GM11168 (cell line): ENCODE results near the gene EIF2D.
"Not testable (repeated sequence)": the region's sequence is repeated elsewhere in the genome, so short reads cannot be mapped to it uniquely, and the experiment has no call there.

ENCODE experiments used
- in situ Hi-C: fragments of 300-500 bp; cut with MboI; formaldehyde crosslinking; loops from one replicate; pipeline ENCODE4 v1.12.0; 2022; ENCODE audit warnings: low sequenced_read_pairs; ENCODE audit not compliant: unreplicated experiment

The EIF2D gene

GRCh38 chr1:206612129-206612876 lies at the start of gene EIF2D:
EIF2D (minus strand) TSS chr1:206612465; CDS start chr1:206612342, 123 bp downstream.
- in situ Hi-C loops = no loop called here

DNA sequence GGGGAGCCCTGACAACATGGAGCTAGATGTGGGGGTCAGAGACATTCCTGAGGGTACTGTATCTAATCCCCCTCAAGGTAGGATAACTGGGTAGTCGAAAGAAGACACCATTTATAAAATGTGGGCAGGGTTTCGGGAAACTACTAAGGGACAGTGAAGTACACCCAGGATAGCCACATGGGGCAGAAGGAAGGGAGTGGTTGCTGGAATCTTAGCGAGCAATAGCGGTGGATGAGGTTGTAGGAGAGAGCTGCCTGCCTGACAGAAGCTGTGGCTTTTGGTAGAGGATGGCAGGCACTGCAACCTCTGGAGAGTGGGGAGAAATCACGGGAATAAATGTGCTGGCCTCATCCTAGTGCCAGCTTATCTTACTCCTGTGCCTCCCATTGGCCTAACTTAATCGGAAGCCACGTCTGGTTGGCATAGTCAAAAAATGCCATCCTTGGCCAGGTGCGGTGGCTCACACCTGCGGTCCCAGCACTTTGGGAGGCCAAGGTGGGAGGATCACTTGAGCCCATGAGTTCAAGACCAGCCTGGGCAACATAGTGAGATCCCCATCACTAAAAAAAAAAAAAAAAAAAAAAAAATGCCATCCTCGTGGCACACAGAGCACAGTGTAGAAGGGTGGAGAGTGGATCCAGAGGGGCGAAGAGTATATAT lies 49.0 kb upstream of the EIF2D start:
- in situ Hi-C loops = no loop called here

- in situ Hi-C loops = no loop called here
Measured at GRCh38 chr1:206660136-206660535, 47.9 kb upstream of the EIF2D start.

GRCh38 chr1:206658981-206659273 lies 46.7 kb upstream of the EIF2D start:
- in situ Hi-C loops = no loop called here

DNA sequence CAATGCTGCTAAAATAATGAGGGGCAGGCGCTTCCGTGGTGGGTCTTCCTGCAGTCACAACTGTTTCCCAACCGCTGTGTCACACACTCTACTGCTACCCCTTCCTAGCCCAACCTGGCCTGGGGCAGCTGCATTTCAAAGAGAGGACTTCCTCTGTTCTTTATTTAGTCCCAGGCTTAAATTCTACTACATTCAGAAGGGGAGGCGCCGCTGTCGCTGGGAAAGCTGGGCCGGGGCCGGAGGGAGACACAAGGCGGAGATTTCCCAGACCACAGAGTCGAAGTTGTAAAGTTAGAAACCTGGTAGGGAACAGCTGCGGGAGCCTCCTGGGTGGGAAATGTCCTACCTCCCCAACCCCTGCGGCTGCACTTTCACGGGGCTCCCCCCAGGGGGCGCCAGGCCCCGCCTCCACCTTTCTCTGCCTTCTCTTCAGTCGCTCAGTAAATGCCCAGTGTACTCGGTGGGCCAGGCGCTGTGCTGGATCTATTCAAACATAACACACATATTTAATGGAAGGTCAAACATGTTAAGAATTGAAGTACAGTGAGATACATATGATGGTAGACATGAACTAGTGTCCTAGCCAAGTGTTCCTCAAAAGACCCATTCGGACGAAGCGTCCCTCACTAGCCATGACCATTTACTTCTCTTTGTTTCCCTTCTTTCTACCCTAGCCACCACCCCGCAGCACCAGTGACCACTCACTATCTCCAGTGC lies 46.2 kb upstream of the EIF2D start:
- in situ Hi-C loops = no loop called here

- in situ Hi-C loops = no loop called here
Measured at GRCh38 chr1:206657751-206658150, 45.5 kb upstream of the EIF2D start.

DNA sequence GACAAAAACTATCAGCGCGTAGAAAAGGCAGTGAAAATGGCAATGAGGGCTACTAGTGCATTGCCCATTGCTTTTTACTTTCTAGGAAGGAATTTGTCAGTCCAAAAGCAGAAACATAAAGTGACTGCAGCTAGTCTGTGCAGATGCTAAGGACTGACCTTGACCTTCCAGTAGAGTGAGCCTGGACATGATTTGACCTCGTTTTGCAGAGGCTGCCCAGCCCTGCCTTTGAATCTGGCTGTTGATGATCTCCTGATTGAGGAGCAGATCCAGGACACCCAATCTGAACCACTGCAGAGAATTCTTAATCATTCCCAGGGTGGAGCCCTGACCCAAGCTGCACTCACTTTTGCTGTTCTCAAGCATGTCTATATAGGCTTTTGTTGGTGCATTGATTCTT lies 44.7 kb upstream of the EIF2D start:
- in situ Hi-C loops = no loop called here

DNA sequence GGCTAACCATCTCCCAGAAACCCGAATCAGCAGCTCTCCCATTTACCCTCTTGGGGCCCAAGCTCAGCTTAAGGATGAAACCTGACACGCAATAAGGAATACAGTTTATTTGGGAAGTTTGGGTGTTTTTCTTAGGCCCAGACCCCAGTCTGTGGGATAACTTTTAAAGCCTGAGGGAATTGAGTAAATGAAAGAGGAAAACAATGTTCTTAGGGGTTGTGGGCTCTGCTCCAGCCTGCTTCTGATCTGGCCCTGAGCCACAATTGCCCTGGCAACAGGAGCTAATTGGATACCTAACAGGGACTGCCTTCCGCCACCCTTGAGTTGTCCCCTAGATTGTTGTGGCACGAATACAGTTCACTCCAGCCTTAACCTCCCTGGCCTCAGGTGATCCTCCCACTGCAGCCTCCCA lies 43.2 kb upstream of the EIF2D start:
- in situ Hi-C loops = no loop called here

GRCh38 chr1:206654828-206655227 lies 42.6 kb upstream of the EIF2D start:
- in situ Hi-C loops = no loop called here

DNA sequence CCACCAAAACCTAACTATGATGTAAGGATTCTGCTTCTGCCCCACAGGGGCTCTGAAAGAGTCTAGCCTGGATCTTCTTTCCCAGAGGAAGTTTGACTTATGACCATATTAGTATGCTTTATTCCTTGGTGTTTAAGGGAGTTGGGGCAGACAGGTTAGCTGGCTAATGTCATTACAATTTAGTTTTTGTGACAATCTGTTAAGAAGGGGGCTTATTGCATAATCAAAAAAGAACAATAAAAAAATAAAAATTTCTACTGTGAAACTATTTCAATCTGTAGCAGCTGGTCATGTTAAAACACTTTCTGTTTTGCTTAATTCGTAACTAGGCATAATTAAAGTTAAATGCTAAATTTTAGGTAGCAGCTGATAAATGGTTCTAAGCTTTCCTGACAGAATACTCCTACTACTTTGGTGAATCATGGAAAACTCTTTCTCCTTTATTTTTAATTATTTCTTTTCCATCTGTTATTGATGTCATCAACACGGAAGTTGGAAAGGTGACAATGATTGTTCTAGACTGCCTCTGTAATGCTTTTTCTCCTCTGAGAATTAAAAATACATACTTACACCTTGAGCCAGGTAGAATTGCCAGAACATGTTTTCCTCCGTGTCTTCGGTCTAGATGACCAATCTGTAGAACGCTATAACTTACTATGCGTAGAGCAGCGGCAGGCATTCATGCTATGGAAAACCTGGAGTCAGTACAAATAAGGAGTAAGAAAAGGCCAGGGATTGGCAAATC lies 41.6 kb upstream of the EIF2D start:
- in situ Hi-C loops = no loop called here

- in situ Hi-C loops = no loop called here
Measured at GRCh38 chr1:206651958-206652890, 40.0 kb upstream of the EIF2D start.

DNA sequence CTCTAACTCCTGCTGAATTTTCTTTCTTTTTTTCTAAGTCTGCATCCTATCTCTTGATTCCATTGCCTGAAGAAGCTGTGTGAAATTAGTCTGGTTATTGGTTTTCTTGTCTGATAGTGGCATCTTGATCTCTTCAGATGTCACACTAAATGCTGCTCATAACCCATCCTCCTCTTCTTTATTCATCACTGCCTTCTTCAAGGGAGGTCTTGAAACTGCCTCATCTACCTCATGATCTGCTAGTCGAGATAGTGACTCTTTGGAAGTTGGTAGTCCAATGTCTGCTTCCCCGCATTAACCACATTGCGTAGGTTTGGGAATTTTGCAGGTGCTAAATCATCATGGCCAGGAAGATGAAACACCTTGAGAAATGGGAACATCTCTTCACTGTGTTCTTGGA lies 38.7 kb upstream of the EIF2D start:
- in situ Hi-C loops = no loop called here

DNA sequence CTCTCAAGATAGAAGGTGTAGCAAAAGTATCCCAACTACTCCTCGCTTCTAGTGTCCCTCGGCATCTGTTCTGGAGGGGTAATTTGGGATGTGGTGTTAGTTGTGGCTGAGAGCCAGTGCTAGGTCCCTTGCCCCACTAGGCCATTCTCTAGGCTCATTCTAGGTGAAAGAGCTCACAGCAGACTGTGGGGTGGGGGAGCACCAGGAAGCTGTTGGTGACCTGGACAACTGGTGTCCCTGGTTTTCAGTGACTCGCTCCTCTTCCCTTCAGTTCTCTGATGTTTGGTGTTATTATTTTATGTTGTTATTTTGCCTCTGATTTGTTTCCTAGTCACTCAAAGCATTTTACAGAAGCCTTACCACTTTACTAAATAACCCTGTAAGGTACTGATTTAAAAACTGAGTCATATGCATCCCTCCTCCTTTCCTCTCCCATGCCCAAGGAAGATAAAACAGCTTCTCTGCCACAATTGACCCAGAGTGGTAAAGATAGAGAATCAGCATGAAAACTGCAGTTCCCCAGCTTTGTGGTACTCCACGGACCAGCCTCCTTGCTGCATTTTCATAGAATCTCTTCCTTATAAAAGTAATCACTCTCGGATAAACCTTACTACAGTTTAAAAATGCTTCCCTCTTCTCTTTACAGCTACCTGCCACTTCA lies 37.1 kb upstream of the EIF2D start:
- in situ Hi-C loops = no loop called here

DNA sequence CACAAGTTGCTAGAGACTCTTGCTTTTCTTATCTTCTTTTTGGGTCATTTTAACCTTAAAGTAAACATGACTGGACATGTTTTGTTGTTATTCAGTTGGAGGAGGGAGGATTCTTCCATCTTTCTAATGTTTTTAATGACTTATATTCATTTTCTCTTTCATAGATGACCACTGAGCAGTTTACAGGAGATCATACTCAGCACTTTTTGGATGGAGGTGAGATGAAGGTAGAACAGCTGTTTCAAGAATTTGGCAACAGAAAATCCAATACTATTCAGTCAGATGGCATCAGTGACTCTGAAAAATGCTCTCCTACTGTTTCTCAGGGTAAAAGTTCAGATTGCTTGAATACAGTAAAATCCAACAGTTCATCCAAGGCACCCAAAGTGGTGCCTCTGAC lies 35.0 kb upstream of the EIF2D start:
- in situ Hi-C loops = no loop called here

GRCh38 chr1:206646504-206646903 lies 34.2 kb upstream of the EIF2D start:
- in situ Hi-C loops = no loop called here

- in situ Hi-C loops = no loop called here
Measured at GRCh38 chr1:206643118-206643698, 30.9 kb upstream of the EIF2D start.

GRCh38 chr1:206642074-206642473 lies 29.8 kb upstream of the EIF2D start:
- in situ Hi-C loops = not testable (repeated sequence)

DNA sequence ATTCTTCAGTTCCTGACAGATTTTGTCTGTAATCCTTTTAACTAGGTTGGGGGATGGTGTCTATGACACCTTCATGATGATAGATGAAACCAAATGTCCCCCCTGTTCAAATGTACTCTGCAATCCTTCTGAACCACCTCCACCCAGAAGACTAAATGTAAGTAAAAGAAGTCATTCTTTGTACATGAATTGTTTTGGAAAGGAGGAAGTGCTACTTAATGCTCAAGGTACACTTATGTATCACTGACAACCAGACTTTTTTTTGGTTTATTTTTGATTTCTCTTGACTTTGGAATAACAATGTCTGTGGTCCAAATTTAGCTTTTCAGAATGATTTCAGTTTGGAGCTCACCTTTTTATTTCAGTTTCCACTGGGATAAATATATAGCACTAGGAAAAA lies 25.3 kb upstream of the EIF2D start:
- in situ Hi-C loops = no loop called here

DNA sequence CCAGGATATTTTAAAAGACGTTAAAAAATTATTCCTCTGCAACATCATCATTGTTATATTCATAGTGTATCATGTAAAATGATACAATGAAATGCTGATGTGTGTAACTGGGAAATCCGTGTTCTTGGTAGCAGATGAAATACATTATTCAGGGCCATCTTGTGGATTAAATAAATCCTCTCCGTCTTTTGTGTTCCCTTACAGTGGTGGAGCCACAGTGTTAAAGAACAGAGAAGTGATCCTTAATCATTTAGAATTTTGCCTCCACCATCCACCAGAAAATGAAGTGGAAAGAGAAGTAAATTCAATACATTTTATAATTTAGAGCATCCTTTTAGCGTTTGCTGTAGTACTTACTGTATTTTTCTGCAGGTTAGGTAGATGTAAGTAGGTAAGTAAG lies 24.4 kb upstream of the EIF2D start:
- in situ Hi-C loops = no loop called here
